H4 (cell line): ENCODE results near the gene FAM186B. TPM values are rescaled to one million over a fixed set of nuclear protein-coding genes. Genes with fewer than 3 reads are reported as not detected.
"Not testable (repeated sequence)": the region's sequence is repeated elsewhere in the genome, so short reads cannot be mapped to it uniquely, and the experiment has no call there.

ENCODE experiments used
- DNase-seq: peaks from one replicate; pipeline ENCODE4 v3.0.0-alpha.2; 2015; ENCODE audit warnings: low spot score
- total RNA-seq: library from RNA; depleted of rRNA; stranded (reverse); fragments of >200 nt; shearing (Covaris generic); gene quantifications from 2 replicates; pipeline ENCODE4 v1.2.3, GENCODE V29; 2014; rRNA removed

Gene FAM186B, protein sequence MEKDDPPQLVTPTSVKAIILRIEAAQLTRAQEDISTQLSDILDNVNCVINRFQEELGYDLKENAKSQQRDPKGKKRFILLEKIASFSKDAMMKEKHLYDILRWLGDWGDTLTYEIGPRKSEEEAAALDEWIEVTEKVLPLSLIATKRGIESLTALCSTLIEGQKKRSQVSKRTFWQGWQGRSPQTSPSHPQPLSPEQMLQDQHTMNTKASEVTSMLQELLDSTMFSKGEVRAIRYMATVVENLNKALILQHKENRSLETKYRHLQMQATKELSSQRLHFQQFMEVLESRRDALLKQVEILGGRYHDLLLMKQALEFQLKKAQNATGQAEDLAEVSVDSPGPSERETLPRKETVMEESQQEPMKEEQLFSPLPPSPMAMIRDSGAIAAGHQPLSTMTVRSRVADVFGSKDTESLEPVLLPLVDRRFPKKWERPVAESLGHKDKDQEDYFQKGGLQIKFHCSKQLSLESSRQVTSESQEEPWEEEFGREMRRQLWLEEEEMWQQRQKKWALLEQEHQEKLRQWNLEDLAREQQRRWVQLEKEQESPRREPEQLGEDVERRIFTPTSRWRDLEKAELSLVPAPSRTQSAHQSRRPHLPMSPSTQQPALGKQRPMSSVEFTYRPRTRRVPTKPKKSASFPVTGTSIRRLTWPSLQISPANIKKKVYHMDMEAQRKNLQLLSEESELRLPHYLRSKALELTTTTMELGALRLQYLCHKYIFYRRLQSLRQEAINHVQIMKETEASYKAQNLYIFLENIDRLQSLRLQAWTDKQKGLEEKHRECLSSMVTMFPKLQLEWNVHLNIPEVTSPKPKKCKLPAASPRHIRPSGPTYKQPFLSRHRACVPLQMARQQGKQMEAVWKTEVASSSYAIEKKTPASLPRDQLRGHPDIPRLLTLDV
- 0.39 and 3.8 TPM in 2 replicates for total RNA-seq

DNA sequence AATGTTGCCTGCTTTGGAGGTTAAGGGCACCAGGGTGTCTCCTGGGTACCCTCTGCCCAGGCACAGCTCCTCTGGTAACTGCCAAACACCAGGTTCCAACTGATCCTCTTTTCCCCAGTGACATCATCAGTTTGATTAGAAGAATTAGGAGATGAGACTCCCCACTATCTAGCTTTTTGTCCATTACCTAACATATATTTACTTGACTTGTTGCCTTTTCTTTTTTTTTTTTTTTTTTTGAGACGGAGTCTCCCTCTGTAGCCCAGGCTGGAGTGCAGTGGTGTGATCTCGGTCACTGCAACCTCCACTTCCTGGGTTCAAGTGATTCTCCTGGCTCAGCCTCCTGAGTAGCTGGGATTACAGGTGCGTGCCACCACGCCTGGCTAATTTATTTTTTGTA is at the start of gene FAM186B:
TSS of gene FAM186B (minus strand) at position 101 of the 400 bp plus-strand sequence. CDS start 162 bp downstream, outside the sequence.
- DNase-seq: not testable (repeated sequence)

DNA sequence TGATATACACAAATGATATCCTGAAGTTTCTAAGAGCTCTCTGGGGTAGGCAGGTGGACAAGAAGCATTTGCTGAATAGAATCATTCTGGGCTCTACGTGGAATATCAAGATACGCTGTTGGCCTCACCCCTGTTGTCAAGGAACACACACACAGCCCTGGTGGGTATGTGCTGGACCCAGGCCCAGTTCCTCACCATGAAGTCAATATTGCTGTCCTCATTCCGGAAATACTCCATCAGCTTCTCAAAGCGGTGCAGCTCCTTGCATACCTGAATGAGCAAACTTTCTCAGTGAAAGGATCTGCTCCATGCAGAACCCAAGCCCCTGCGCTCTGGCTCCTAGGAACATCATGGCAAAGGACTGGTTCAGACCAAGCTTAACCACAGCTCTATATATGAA is 49.3 kb upstream of the FAM186B start:
- no peak for DNase-seq

DNA sequence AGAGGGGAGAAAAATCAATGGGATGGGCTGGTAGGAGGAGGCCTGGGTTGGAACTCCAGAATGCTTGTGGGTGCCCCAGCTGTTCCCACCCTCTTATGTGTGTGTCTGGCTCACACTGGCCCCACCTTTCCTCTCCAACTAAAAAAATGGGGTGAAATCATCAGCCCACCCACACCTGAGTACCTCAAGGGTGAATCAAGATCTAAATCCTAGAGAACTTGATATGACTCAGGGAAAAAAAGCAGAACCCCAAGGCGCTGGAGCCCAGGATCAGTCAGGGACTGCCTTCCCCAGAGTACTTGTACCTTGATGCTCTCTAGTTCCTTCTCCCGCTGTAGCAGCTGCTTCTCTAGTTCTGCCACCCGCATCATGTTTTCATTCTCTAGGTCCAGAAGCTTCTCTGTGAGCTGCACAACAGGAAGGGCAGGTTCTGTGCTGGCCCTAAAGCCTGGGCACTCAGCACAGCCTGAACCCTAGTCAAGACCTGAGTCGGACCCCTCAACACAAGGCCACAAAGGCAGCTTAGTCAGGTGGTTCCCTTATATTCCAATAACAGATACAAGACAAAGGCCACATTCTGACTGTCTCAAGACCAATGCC is 47.6 kb upstream of the FAM186B start:
- DNase-seq: no peak

DNA sequence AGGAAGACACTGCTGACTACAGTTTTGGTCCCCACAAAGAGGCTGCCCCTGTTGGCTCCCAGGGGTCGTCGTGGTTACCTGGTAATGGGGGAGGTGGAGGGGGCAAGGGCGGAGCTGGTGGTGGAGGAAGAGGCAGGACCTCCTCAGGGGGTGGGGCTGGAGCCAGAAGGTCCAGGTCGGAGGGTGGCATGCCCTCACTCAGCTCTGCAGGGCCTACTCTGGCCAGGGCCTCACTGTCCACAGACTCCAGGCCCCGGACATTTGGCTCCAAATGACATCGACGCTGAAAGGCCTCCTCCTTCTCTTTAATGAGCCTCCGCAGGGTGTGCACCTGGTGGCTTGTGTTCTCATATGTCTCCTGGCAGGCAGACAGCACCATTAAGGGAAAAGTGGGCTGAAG is 46.4 kb upstream of the FAM186B start:
- DNase-seq: no peak

DNA sequence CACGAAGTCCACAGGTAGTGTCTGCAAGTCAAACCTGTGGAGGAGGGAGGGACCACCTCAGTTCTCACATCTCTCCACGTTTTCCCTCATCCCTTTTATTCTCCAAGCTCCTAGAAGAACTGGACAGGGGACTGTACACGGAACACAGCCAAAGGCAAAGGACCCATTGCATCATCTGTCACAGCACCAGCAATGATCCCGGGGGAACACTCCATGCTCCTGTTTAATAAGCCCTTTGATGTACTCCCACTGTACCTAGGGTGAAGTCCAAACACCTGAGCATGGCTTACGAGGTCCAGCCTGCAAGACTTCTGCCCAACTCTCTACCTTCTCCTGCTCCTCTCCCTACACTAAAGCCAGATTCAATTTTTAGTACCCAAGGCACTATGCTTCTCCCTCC is 44.5 kb upstream of the FAM186B start:
- no peak for DNase-seq

DNA sequence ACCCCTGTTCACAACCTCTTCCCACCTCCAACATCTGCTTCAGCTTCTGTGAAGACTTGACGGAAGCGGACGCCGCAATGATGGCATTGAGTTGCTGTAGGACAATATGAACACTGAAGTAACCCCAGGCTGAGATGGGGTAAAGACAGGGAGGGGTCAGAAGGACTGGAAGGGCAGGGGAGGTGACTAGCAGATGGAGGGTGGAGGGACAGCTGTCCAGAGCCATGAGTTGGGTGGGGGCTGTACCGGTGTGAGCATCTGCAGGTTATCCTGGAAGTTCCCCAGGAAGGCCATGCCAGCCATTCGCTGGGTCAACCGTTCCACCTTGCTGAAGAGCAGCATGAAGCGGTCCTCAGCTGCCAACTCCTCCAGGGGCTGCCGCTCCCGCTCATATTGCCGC is 44.0 kb upstream of the FAM186B start:
- no peak for DNase-seq

DNA sequence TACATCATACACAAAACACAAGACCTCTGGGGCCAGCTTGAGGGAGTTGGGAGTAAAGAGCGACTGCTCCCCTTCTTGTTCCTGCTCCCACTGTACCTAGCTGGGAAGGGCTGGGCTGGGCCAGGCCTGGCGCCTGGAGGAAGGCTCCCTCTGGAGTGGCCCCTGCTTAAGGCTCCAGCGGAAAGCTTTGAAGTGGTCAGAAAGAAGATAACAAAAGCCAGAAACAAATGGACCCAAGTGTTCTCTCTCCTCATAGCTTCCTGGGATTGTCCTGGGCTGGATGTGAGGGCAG is 43.2 kb upstream of the FAM186B start:
- no peak for DNase-seq

DNA sequence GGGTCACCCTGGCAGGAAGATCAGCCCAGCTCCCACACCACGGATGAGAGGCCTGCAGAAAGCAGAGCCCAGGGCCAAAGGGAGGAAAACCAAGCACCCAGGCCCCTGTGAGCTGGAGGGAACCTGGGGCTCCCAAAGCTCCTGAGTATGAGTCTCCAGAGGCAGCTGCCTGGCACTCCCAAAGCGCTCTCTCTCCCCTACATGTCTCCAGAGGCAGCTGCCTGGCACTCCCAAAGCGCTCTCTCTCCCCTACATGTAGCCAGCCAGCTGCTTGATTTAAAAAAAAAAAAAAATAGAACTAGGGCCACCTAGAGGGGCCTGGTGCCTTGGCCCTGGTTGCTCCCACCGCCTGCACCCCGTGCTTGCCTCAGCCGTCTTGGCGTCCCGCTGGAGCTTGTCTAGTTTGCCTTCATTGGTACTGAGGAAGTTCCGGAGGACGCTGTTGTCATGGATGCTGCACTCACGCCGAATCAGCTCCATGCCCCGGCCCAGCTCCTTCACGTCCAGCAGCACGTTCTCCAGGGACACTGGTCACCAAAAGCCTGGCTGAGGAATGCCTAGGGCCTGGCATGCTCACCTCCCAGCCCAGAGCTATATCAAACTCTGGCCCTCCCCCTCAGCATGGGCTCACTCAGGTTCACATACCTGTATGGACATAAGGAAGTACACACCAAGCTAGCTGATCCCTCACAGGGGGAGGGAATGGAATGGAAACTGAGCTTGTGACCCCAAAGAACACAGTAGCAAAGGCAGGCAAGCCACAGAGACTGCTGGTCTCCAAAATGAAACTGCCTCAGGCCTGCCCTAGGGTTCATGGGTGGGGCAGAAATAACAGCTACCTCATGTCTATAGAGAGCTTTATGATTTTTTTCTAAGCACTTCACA is 42.6 kb upstream of the FAM186B start:
- DNase-seq: no peak

DNA sequence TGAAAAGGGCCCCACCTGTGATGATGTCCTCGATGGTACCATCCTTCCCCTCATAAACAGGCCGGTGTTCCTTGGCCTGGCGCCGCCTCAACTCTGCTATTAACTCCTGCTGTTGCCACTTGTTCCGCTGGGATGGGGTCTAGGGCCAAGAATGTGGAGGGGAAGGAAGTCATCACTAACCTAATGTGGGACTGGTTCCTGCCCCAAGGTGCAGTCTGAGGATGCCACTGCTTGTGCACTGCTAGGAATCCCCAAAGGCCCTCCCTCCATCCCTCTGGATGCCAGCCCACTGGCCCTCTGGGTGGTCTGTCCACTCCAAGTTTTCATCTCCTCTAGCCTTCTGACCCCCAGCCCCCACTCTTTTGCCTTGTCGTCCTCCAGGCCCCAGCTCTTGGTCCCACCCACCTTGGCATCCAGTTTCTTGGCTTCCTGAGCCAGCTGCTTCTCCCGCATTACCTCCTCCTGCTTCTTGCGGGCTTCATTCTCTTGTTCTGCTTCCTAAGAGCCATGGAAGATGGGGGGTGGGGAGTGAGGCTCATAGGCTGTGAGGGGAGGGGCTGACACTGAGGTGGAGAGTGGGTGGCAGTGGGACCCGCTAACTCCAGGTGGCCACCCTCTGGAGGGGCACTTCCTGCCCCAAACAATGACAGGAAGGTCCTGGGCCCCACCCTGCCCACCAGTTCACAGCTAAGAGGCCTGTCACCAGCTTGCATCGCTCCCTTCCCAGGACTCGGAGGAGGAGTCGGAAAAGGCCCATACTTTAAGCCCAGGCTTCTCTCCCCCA is 41.6 kb upstream of the FAM186B start:
- DNase-seq: no peak

DNA sequence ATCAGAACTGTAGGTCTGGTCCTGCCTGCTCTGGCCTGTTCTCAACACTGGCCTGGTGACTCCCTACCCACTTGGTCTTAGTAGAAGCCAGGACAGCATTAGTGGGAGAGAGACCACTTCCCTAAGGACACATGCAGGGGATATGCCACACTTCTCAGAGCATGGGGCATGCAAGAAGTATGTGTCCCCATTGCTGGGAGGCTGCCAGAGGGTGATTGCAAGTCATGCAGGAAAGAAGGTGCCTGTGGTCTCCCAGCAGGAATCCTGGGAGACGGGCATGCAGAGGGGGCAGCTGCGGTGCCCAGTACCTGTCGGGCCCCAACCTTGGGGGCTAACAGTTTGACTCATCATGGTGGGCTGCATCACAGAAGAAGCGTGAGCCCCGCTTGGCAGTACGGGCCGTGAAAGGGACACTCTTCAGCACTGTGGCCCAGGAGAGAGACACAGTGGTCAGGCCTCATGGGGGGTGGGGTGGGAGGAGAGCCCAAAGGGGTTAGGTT is 40.9 kb upstream of the FAM186B start:
- DNase-seq: no peak

DNA sequence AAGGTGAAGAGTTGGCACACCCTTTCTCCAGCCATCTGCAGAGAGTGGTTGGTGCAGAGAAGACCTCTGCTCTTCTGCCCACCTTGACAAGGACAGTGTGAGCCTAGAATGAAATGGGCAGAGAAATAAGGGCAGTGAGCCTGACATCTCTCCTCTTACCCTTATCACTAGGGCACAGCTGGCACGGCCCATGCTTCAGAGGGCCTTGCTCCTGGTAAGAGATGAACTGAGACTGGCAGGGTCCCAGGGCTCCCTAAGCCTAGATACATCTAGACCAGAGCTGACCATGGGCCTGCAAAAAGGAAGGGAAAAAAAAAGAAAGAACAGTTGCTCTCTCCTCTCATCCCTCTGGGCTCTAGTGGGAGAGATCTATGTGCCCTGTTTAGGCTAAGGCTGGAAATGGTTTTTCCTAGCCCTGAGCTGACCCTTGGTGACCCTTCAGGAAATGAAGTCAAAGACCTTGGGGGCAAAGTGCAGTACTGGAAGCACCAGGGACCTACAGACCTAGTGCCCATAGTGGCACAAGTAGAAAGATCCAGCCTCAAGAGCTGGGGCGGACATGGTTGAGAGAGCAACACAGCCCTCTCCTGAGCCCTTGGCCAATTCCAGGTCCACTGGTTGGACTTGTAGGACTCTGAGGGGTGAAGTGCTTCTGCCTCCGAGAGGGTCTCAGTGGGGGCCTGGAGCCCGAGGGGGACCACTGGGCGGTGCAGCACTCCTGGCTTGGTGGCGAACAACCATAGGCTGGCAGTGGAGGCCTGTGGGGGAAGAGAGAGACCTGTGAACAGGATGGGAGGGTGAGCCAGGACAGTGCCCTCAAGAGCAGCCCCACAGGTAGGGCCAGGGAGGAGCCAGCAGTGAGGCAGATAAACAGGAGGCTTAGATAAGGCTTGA is 40.0 kb upstream of the FAM186B start:
- no peak for DNase-seq

DNA sequence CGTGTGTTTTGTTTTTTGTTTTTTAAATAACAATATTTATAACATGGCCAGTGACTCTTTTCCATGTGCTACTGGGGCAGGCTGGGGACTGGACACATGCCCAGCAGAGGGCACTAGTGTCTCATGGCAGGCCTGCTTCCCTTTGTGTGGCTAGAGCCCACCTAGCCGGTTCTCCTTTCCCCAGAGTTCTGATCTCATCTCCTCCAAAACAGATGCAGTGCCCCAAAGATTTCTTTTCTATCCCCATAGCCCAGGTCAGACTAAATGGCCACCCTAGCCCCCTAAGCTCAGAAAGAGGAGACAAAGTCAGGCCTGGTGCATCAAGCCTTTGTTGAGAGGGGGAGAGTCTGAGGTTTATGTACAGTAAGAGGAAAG is 39.2 kb upstream of the FAM186B start:
- peak; percentile 46 for DNase-seq

DNA sequence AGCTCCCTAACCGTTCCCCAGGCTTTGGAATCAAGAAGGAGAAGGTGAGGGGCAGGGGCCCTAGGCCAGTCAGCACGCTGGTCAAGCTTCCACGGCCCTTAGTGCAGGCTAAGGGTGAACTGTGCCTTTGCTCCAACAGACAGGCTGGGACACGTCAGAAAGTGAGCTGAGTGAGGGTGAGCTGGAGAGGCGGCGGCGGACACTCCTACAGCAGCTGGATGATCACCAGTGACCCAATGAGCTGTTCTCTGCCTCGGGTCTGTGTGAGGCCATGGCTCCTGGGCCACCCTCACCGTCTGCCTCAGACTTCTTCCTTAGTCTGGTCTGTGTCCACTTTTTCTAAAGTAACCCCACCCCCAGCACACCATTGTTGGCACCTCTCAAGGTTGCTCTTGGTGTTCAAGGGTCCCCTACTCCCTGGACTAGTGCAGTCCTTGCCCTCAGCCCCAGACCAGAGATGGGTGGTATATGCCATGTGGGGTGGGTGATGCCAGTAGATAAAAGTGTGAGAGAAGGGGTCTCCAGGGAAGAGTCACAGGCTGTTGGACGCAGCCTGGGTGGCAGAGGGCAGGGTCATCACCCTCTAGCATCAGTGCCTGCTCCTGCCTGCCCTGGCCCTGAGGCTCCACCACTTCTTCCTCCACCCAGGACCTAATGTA is 38.7 kb upstream of the FAM186B start:
- DNase-seq: no peak

DNA sequence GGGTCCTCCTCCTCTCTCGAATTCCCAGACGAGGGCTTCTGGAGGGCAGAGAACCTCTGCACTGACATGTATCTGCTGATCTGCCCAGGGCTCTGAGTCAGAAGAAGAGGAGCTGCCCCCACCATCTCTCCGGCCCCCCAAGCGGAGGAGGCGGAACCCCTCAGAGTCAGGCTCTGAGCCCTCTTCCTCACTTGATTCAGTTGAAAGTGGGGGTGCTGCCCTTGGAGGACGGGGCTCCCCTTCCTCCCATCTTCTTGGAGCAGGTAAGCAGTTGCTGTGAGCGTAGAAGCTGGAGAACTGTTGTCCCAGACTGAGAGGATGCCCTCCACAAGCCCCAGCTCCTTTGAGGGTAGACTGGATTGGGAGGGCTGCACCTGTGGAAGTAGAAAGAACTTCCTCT is 37.7 kb upstream of the FAM186B start:
- DNase-seq: no peak

DNA sequence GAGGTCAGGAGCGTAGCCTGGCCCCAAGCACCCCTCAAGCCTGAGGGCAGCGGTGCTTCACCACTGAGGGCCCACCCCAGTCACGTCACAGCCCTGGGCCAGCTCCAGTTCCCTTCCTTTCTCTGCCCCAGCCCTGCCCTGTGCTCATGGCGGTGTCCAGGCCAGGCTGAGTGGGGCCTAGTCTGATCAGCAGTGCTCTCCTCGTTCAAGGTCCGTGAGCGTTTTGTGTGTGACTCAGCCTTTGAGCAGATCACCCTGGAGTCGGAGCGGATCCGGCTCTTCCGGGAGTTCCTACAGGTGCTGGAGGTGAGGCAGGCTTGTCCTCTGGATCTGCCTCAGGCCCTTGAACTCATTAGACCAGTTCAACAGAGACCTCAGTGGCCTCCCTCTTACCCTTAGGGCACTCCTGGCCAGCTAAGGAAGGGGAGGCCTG is 36.9 kb upstream of the FAM186B start:
- no peak for DNase-seq

DNA sequence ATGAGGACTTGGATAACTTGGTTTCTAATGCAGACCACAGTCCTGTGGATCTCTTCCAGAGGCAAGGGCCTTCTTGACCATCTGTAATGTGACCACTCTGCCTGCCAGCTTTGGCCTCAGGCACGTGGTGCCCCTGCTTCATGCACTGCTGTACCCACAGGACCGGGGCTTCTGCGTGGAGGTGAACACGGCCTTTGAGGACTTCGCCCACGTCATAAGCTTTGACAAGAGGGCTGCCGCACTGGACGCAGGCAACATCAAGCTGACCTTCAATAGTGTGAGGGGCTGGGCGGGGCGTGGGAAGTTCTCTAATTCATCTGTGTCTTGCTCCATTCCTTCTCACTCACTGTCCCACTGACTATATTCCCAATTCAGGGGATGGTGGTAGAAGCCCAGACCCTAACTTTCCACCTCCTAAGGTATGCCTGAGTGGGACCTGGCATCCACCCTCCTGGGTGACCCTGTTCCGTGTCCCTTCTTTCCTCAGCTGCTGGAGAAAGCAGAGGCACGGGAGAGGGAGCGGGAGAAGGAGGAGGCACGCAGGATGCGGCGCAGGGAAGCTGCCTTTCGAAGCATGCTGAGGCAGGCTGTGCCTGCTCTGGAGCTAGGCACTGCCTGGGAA is 36.4 kb upstream of the FAM186B start:
- DNase-seq: no peak

DNA sequence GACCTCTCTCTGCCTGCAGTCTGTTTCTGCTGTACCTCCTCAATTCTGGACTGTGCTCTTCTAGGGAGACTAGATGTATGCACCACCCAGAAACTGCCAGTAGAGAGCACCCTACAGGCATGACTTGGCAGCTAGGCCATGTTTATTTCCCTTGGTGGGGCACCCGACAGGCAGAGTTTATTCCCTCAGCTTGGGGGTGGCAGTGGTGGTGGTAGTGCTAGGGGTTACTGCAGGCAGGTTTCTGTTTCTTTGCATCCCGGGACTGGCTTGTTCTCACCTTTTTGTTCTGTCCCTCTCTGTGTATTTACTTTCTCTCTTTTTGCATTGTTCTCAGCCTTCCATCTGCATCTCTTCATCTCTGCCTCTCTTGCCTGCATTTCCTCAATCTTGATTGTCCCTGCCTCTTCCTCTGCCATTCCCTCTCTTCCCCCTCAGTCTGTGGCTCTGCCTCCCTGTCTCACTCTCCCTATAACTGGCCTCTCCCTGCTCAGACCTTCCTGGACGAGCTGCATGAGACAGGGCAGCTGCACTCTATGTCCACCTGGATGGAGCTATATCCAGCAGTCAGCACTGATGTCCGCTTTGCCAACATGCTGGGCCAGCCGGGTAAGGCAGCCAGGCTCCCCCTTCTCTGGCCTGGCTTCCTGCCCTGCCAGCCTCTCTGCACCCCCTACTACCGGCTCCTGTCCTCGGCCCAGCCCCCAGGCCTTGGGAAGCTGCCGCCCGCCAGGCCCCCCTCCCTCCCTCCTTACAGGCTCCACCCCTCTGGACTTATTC is 31.7 kb upstream of the FAM186B start:
- DNase-seq: peak; percentile 72

DNA sequence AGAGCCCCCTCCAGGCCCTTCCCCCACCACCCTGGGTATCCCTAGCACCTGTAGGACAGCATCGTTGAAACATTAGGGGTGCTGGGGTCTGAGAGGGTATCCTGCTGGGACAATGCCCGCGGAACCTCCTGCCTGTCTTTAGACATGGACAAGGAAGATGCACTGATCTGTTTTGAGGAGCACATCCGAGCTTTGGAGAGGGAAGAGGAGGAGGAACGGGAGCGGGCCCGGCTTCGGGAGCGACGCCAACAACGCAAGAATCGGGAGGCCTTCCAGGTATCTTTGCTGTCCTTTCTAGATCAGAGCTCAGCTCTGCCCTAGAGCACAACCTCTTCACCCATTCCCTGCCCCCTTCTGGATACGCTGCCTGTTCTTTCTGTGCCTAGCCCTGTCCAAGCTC is 31.1 kb upstream of the FAM186B start:
- DNase-seq: no peak
